ENCODE data around the gene THEMIS2. TPM values are rescaled to one million over a fixed set of nuclear protein-coding genes. Genes with fewer than 3 reads are reported as not detected.

Gene THEMIS2
- total and polyA plus RNA-seq, 3 experiments from 2014 or later = 12.4 to 63.3 (median 15.6) TPM

GRCh38 chr1:27884006-27884954 lies 11.9 kb downstream of the THEMIS2 start:
- CTCF ChIA-PET = no interaction called here
- H3K4me1 ChIP-seq (ENCODE audit: insufficient read depth, low read length) = peaks cover 53% of the 10 kb centered on the region
- DNase-seq = no peak

DNA sequence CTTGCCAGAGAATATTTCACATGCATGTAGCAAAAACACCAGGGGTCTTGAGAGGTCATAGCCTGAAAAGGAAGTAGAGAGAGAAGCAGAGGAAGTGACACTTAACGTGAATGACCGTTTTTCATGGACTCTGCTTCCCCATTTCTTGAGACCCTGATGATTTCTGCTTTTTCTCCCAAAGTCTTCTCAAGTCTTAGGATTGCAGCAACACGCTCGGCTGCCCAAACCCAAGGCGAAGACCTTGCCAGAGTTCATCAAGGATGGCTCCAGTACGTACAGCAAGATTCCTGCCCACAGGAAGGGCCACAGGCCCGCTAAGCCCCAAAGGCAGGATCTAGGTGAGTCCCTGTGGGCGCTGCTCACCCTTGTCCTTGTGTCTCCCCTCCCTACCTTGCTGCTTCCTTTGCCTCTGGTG lies 12.8 kb downstream of the THEMIS2 start:
- no peak overlapping the region for H3K4me3 ChIP-seq (ENCODE audit: low read length)
- ChIA-PET CTCF (no interaction called here), POLR2A (interaction anchor here (0.5 kb wide), 1 partner anchor 477 kb away, joined by 3 read pairs; no protein-coding TSS in a partner anchor)
- Mint-ChIP-seq H3K27me3 (no peaks in the 10 kb centered on the region), H3K36me3 (peaks cover 0 to 75% (median 12%) of the 10 kb centered on the region in 3 donors), H3K27ac (peak overlapping the region in 6 of 8 donors; percentile 29 to 97 (median 92)), H3K9me3 (no peaks in the 10 kb centered on the region), H3K4me3 (peak overlapping the region in 2 of 7 donors; percentile 33 to 81), H3K4me1 (peaks cover 39 to 61% (median 55%) of the 10 kb centered on the region in 3 donors)
- peaks cover 16% of the 10 kb centered on the region for H3K36me3 ChIP-seq (ENCODE audit: insufficient read depth, low read length)
- DNase-seq = no peak
- no peaks in the 10 kb centered on the region for H3K9me3 ChIP-seq (ENCODE audit: low read length)
- no peaks in the 10 kb centered on the region for H3K27me3 ChIP-seq (ENCODE audit: insufficient read depth, low read length, poor library complexity, severe bottlenecking)
- peak overlapping the region; percentile 42 for H3K27ac ChIP-seq (ENCODE audit: low read depth, low read length)
- peaks cover 59% of the 10 kb centered on the region for H3K4me1 ChIP-seq (ENCODE audit: insufficient read depth, low read length)

More at GRCh38 chr1:27884006-27884954, 11.9 kb downstream of the THEMIS2 start:
- POLR2A ChIA-PET = interaction anchor here (0.5 kb wide), 1 partner anchor 478 kb away, joined by 3 read pairs; no protein-coding TSS in a partner anchor
- Histone ChIP-seq H3K27me3 (ENCODE audit: insufficient read depth, low read length, poor library complexity, severe bottlenecking) (no peaks in the 10 kb centered on the region), H3K36me3 (ENCODE audit: insufficient read depth, low read length) (peaks cover 24% of the 10 kb centered on the region), H3K9me3 (ENCODE audit: low read length) (no peaks in the 10 kb centered on the region), H3K4me3 (ENCODE audit: low read length) (no peak overlapping the region), H3K27ac (ENCODE audit: low read depth, low read length) (no peak overlapping the region)
- peak overlapping the region in 3 of 7 donors; percentile 60 to 74 (median 68) for H3K4me3 Mint-ChIP-seq
- H3K27me3 Mint-ChIP-seq = no peaks in the 10 kb centered on the region
- H3K27ac Mint-ChIP-seq = peak overlapping the region; percentile 28 to 97 (median 92)
- H3K9me3 Mint-ChIP-seq = no peaks in the 10 kb centered on the region
- H3K4me1 Mint-ChIP-seq = peaks cover 39 to 60% (median 52%) of the 10 kb centered on the region in 3 donors
- peaks cover 0 to 80% (median 12%) of the 10 kb centered on the region in 3 donors for H3K36me3 Mint-ChIP-seq

GRCh38 chr1:27885621-27886352 lies 13.4 kb downstream of the THEMIS2 start:
- H3K4me3 ChIP-seq (ENCODE audit: low read length) = no peak overlapping the region
- H3K27me3 ChIP-seq (ENCODE audit: insufficient read depth, low read length, poor library complexity, severe bottlenecking) = no peaks in the 10 kb centered on the region
- H3K4me3 Mint-ChIP-seq = peak overlapping the region in 6 of 7 donors; percentile 13 to 81 (median 72)
- peak overlapping the region; percentile 42 for H3K27ac ChIP-seq (ENCODE audit: low read depth, low read length)
- peaks cover 40 to 65% (median 58%) of the 10 kb centered on the region in 3 donors for H3K4me1 Mint-ChIP-seq
- CTCF ChIA-PET = no interaction called here
- peak overlapping the region; percentile 87 to 94 (median 89) for H3K27ac Mint-ChIP-seq
- H3K27me3 Mint-ChIP-seq = no peaks in the 10 kb centered on the region
- POLR2A ChIA-PET = interaction anchor here (0.7 kb wide), 1 partner anchor 50 kb away, joined by 6 read pairs; no protein-coding TSS in a partner anchor
- H3K9me3 ChIP-seq (ENCODE audit: low read length) = no peaks in the 10 kb centered on the region
- H3K36me3 Mint-ChIP-seq = peaks cover 3 to 74% (median 12%) of the 10 kb centered on the region in 3 donors
- no peaks in the 10 kb centered on the region for H3K9me3 Mint-ChIP-seq
- H3K4me1 ChIP-seq (ENCODE audit: insufficient read depth, low read length) = peaks cover 60% of the 10 kb centered on the region
- no peak for DNase-seq
- H3K36me3 ChIP-seq (ENCODE audit: insufficient read depth, low read length) = peaks cover 16% of the 10 kb centered on the region

DNA sequence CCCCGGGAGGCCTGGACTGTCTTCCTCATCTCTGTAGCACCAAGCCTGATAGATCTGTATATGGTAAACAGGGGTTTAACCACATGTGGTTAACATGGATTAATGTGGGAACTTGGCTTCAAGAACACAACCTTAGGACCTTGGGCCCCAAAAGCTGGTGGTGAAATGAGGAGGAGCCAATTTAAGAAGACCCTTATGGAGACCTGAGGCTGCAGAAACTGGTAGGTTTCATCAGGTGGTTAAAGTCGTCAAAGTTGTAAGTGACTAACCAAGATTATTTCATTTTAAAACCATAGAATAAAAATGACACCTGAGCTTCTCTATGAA lies 14.0 kb downstream of the THEMIS2 start:
- Mint-ChIP-seq H3K27ac (peak overlapping the region; percentile 87 to 94 (median 89)), H3K27me3 (no peaks in the 10 kb centered on the region), H3K36me3 (peaks cover 3 to 78% (median 11%) of the 10 kb centered on the region in 3 donors), H3K9me3 (no peaks in the 10 kb centered on the region), H3K4me3 (peak overlapping the region; percentile 49 to 88 (median 73)), H3K4me1 (peaks cover 45 to 70% (median 63%) of the 10 kb centered on the region in 3 donors)
- H3K36me3 ChIP-seq (ENCODE audit: insufficient read depth, low read length) = peaks cover 16% of the 10 kb centered on the region
- no peaks in the 10 kb centered on the region for H3K27me3 ChIP-seq (ENCODE audit: insufficient read depth, low read length, poor library complexity, severe bottlenecking)
- no peak overlapping the region for H3K4me3 ChIP-seq (ENCODE audit: low read length)
- DNase-seq = no peak
- POLR2A ChIA-PET = interaction anchor here (0.7 kb wide), 1 partner anchor 49 kb away, joined by 6 read pairs; no protein-coding TSS in a partner anchor
- H3K4me1 ChIP-seq (ENCODE audit: insufficient read depth, low read length) = peaks cover 65% of the 10 kb centered on the region
- CTCF ChIA-PET = no interaction called here
- no peaks in the 10 kb centered on the region for H3K9me3 ChIP-seq (ENCODE audit: low read length)
- H3K27ac ChIP-seq (ENCODE audit: low read depth, low read length) = no peak overlapping the region

- peak overlapping the region; percentile 37 to 88 (median 73) for H3K4me3 Mint-ChIP-seq
- H3K36me3 Mint-ChIP-seq = peaks cover 3 to 79% (median 12%) of the 10 kb centered on the region in 3 donors
- POLR2A ChIA-PET = interaction anchor here (0.7 to 1.1 kb wide), 3 partner anchors 9 to 49 kb away, joined by 3 to 6 read pairs (median 4); partner anchors contain the start of gene THEMIS2
- H3K4me3 ChIP-seq (ENCODE audit: low read length) = no peak overlapping the region
- H3K4me1 ChIP-seq (ENCODE audit: insufficient read depth, low read length) = peaks cover 69% of the 10 kb centered on the region
- peak overlapping the region; percentile 84 to 94 (median 89) for H3K27ac Mint-ChIP-seq
- no peak overlapping the region for H3K27ac ChIP-seq (ENCODE audit: low read depth, low read length)
- CTCF ChIA-PET = no interaction called here
- no peaks in the 10 kb centered on the region for H3K9me3 ChIP-seq (ENCODE audit: low read length)
- H3K9me3 Mint-ChIP-seq = no peaks in the 10 kb centered on the region
- H3K36me3 ChIP-seq (ENCODE audit: insufficient read depth, low read length) = peaks cover 16% of the 10 kb centered on the region
- DNase-seq = no peak
- H3K27me3 Mint-ChIP-seq = no peaks in the 10 kb centered on the region
- H3K27me3 ChIP-seq (ENCODE audit: insufficient read depth, low read length, poor library complexity, severe bottlenecking) = no peaks in the 10 kb centered on the region
- H3K4me1 Mint-ChIP-seq = peaks cover 49 to 75% (median 67%) of the 10 kb centered on the region in 3 donors
These were observed 14.4 kb downstream of the THEMIS2 start for GRCh38 chr1:27886744-27887143.

DNA sequence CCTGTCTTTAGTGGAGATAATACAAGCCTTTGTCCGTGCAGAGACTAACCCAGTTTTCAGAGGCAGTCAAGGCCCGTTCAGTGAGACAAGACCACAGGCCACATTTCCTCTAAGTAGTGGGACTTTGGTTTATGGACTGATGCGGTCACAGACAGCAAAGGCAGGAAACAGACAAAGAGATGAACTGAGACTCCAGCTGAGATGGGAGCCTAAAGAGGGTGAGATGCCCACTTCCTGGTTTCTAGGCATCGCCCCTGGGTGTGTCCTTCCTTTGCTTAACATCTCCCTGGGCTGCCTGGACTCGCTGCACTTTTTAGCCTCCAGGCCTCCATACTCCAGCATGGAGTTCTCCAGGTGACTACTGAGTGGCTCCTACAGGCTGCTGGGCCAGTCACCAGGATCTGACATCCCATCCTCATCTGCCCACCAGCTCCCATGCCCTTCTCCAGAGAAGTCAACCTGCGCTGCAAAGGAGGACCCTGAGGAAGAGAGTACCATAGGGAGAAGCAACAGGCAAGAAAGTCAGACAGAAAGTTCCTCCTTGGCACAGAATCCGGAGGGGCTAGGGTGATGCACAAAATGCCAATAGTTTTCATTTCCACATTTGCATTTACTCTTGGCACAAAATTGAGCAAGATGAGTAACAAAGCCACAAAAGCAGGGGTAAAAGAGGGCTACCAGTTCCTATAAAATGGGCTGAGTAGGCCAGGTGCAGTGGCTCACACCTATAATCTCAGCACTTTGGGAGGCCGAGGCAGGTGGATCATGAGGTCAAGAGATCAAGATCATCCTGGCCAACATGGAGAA lies 15.1 kb downstream of the THEMIS2 start:
- H3K36me3 ChIP-seq (ENCODE audit: insufficient read depth, low read length) = peaks cover 23% of the 10 kb centered on the region
- ChIA-PET CTCF (no interaction called here), POLR2A (interaction anchor here (0.6 to 1.1 kb wide), 4 partner anchors 10 to 27 kb away, joined by 3 to 4 read pairs (median 3); partner anchors contain the start of gene THEMIS2)
- H3K27ac ChIP-seq (ENCODE audit: low read depth, low read length) = no peak overlapping the region
- peaks cover 52 to 81% (median 70%) of the 10 kb centered on the region in 3 donors for H3K4me1 Mint-ChIP-seq
- DNase-seq = peak; percentile 18 to 66 (median 49)
- H3K27ac Mint-ChIP-seq = peak overlapping the region; percentile 88 to 96 (median 90)
- H3K27me3 Mint-ChIP-seq = no peaks in the 10 kb centered on the region
- peaks cover 76% of the 10 kb centered on the region for H3K4me1 ChIP-seq (ENCODE audit: insufficient read depth, low read length)
- H3K4me3 Mint-ChIP-seq = peak overlapping the region; percentile 37 to 88 (median 73)
- H3K27me3 ChIP-seq (ENCODE audit: insufficient read depth, low read length, poor library complexity, severe bottlenecking) = no peaks in the 10 kb centered on the region
- peaks cover 3 to 80% (median 18%) of the 10 kb centered on the region in 3 donors for H3K36me3 Mint-ChIP-seq
- H3K9me3 Mint-ChIP-seq = no peaks in the 10 kb centered on the region
- H3K9me3 ChIP-seq (ENCODE audit: low read length) = no peaks in the 10 kb centered on the region
- H3K4me3 ChIP-seq (ENCODE audit: low read length) = peak overlapping the region; percentile 29

DNA sequence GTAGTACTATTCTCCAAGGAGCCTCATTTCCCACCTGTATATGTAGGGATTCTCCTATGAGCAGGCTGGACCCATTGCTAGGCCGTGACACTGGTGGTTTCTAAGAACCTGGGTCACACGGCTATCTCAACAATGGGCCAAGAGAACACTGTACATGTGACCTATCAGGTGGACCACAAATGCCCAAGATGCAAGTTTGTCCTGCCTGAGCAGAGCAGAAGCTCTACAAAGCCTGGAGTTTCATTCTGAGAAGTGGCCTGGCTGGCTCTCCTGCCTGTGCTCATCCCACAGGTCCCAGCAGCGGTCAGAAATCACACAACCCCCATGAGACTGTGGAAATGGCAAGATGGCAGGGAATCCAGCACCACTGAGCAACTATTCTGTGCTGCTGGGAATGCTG lies 17.2 kb downstream of the THEMIS2 start:
- no peak for DNase-seq
- Mint-ChIP-seq H3K27me3 (no peaks in the 10 kb centered on the region), H3K36me3 (peaks cover 3 to 80% (median 13%) of the 10 kb centered on the region in 3 donors), H3K4me3 (peak overlapping the region in 1 of 7 donors; percentile 35), H3K9me3 (no peaks in the 10 kb centered on the region), H3K4me1 (peaks cover 43 to 73% (median 57%) of the 10 kb centered on the region in 3 donors), H3K27ac (peak overlapping the region in 7 of 8 donors; percentile 29 to 82 (median 56))
- Histone ChIP-seq H3K4me3 (ENCODE audit: low read length) (no peak overlapping the region), H3K9me3 (ENCODE audit: low read length) (no peaks in the 10 kb centered on the region), H3K27ac (ENCODE audit: low read depth, low read length) (no peak overlapping the region), H3K4me1 (ENCODE audit: insufficient read depth, low read length) (peaks cover 75% of the 10 kb centered on the region), H3K27me3 (ENCODE audit: insufficient read depth, low read length, poor library complexity, severe bottlenecking) (no peaks in the 10 kb centered on the region), H3K36me3 (ENCODE audit: insufficient read depth, low read length) (peaks cover 39% of the 10 kb centered on the region)
- ChIA-PET CTCF (no interaction called here), POLR2A (no interaction called here)

Measured in CD8-positive, alpha-beta memory T cell (primary cell).